WTC11 (cell line): ENCODE measurements around the gene JRKL. TPM values are rescaled to one million over a fixed set of nuclear protein-coding genes. Genes with fewer than 3 reads are reported as not detected.

Source experiments
- ATAC-seq: fragments of 200-7000 bp; cut with Tn5 transposase; 2 replicates; pipeline ENCODE4 v1.10.0; 2021; ENCODE audit warnings: mild to moderate bottlenecking, moderate library complexity
- CTCF ChIA-PET: fragments of 300-600 bp; sonication (Branson Sonifier 250); formaldehyde crosslinking; loops from one replicate; lab custom pipeline; 2021; ENCODE audit warnings: antibody characterized with exemption; lab: Charles Lee
- POLR2A ChIA-PET: fragments of 350-600 bp; sonication (Branson Sonifier 250); formaldehyde crosslinking; loops from one replicate; lab custom pipeline; 2021; ENCODE audit warnings: antibody characterized with exemption; lab: Charles Lee
- DNase-seq: peaks from one replicate; pipeline ENCODE4 v3.0.0; 2021; ENCODE audit warnings: low spot score
- H3K27ac Mint-ChIP-seq: 2 replicates; pipeline ENCODE4 v1.8.0; 2021; ENCODE audit warnings: mixed read lengths
- H3K27me3 Mint-ChIP-seq: 2 replicates; pipeline ENCODE4 v1.8.0; 2021; ENCODE audit warnings: low read depth, mild to moderate bottlenecking, moderate library complexity, mixed read lengths
- H3K36me3 Mint-ChIP-seq: 2 replicates; pipeline ENCODE4 v1.8.0; 2021; ENCODE audit warnings: mixed read lengths
- H3K4me1 Mint-ChIP-seq: 2 replicates; pipeline ENCODE4 v1.8.0; 2022; ENCODE audit warnings: mixed read lengths
- H3K4me3 Mint-ChIP-seq: 2 replicates; pipeline ENCODE4 v1.8.0; 2021; ENCODE audit warnings: mild to moderate bottlenecking, moderate library complexity, mixed read lengths
- H3K9me3 Mint-ChIP-seq: 2 replicates; pipeline ENCODE4 v1.8.0; 2021; ENCODE audit warnings: mixed read lengths
- ATF1 ChIP-seq: sonication (generic); formaldehyde crosslinking; IDR thresholded peaks from 2 replicates; pipeline ENCODE4 v1.8.1; 2023; ENCODE audit warnings: mild to moderate bottlenecking, moderate library complexity, missing genetic modification reagents
- CREM ChIP-seq: sonication (generic); formaldehyde crosslinking; IDR thresholded peaks from 2 replicates; pipeline ENCODE4 v1.8.1; 2022; ENCODE audit warnings: mild to moderate bottlenecking, missing genetic modification reagents, moderate library complexity
- ELF4 ChIP-seq: sonication (generic); formaldehyde crosslinking; IDR thresholded peaks from 2 replicates; pipeline ENCODE4 v1.8.1; 2022; ENCODE audit warnings: low read depth, mild to moderate bottlenecking, moderate library complexity, missing genetic modification reagents
- HMGA2 ChIP-seq: fragments of 250-450 bp; sonication (Bioruptor Pico); IDR thresholded peaks from 2 replicates; pipeline ENCODE4 v1.4.0; 2021; ENCODE audit warnings: mild to moderate bottlenecking, moderate library complexity
- RELA ChIP-seq: sonication (generic); formaldehyde crosslinking; IDR thresholded peaks from 2 replicates; pipeline ENCODE4 v1.8.1; 2022; ENCODE audit warnings: missing genetic modification reagents, mild to moderate bottlenecking, borderline replicate concordance
- TEAD4 ChIP-seq: sonication (generic); formaldehyde crosslinking; IDR thresholded peaks from 2 replicates; pipeline ENCODE4 v1.8.0; 2022; ENCODE audit warnings: mild to moderate bottlenecking, missing genetic modification reagents
- ZNF396 ChIP-seq: fragments of 250-450 bp; sonication (Bioruptor Pico); IDR thresholded peaks from 2 replicates; pipeline ENCODE4 v1.8.0; 2021; ENCODE audit warnings: mild to moderate bottlenecking, moderate library complexity, borderline replicate concordance
- ZNF416 ChIP-seq: fragments of 250-450 bp; sonication (Bioruptor Pico); IDR thresholded peaks from 2 replicates; pipeline ENCODE4 v1.9.0; 2021; ENCODE audit warnings: mild to moderate bottlenecking, inconsistent platforms
- ZNF671 ChIP-seq: fragments of 250-450 bp; sonication (Bioruptor Pico); IDR thresholded peaks from 2 replicates; pipeline ENCODE4 v1.8.0; 2021; ENCODE audit warnings: mild to moderate bottlenecking
- total RNA-seq: library from RNA; stranded (reverse); gene quantifications from 3 replicates; pipeline ENCODE4 v1.2.3, GENCODE V29; 2021
- TF ChIP-seq, protein P1 (sequence below): sonication (generic); formaldehyde crosslinking; conservative IDR thresholded peaks from 2 replicates; pipeline ENCODE4 v1.8.1; 2022; ENCODE audit warnings: mild to moderate bottlenecking, missing genetic modification reagents
- TF ChIP-seq, protein P2 (sequence below): fragments of 250-450 bp; sonication (Bioruptor Pico); IDR thresholded peaks from 2 replicates; pipeline ENCODE4 v1.8.0; 2021; ENCODE audit warnings: mild to moderate bottlenecking
- TF ChIP-seq, protein P3 (sequence below): fragments of 250-450 bp; sonication (Bioruptor Pico); IDR thresholded peaks from 2 replicates; pipeline ENCODE4 v2.1.2; 2022; ENCODE audit warnings: mild to moderate bottlenecking, moderate library complexity
- TF ChIP-seq, protein P4 (sequence below): fragments of 250-450 bp; sonication (Bioruptor Pico); conservative IDR thresholded peaks from 2 replicates; pipeline ENCODE4 v1.9.0; 2021; ENCODE audit warnings: mild to moderate bottlenecking
- TF ChIP-seq, protein P5 (sequence below): sonication (generic); formaldehyde crosslinking; IDR thresholded peaks from 2 replicates; pipeline ENCODE4 v1.8.1; 2023; ENCODE audit warnings: mild to moderate bottlenecking, moderate library complexity, missing genetic modification reagents
- TF ChIP-seq, protein P6 (sequence below): sonication (generic); formaldehyde crosslinking; conservative IDR thresholded peaks from 2 replicates; pipeline ENCODE4 v1.8.1; 2023; ENCODE audit warnings: mild to moderate bottlenecking, low read depth, missing genetic modification reagents, moderate library complexity
- TF ChIP-seq, protein P7 (sequence below): sonication (generic); formaldehyde crosslinking; IDR thresholded peaks from 2 replicates; pipeline ENCODE4 v1.8.1; 2023; ENCODE audit warnings: mild to moderate bottlenecking, missing genetic modification reagents, moderate library complexity

JRKL gene
- total RNA-seq, 1 experiment from 2014 or later = 6.1 TPM

DNA sequence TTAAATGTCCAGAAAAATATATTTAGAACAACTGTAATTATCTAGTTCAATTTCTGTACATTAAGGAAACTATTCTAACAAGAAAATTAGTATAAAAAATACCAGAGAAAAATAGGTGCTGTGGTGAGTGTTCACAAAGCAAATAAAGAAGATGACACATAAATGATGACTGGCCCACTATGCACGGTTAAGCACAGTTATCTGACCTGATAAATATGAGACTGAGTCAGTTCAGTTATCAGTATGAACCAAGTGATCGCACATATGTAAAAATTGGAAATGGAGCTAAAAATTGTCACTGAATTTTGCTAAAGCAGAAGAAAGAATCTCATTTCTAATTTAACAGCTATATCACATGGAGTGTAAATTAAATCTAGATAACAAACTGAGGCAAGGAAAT is 28.0 kb upstream of the JRKL start:
- DNase-seq (no peak), ATAC-seq (no peak)
- POLR2A ChIA-PET = no interaction called here
- no peak overlapping the region for H3K27ac Mint-ChIP-seq
- H3K27me3 Mint-ChIP-seq = no peaks in the 10 kb centered on the region
- no peaks in the 10 kb centered on the region; the same call in 1 of the 2 replicates for H3K36me3 Mint-ChIP-seq
- no peak overlapping the region for H3K4me3 Mint-ChIP-seq
- CTCF ChIA-PET = no interaction called here
- 0 out of 2 replicates have a peak, but pooled peaks cover 2% of the 10 kb centered on the region for H3K4me1 Mint-ChIP-seq
- TF ChIP-seq HMGA2 (CRISPR knock-in tag) (no peak), ZNF671 (CRISPR knock-in tag) (no peak)
- TF ChIP-seq, protein P1, sequence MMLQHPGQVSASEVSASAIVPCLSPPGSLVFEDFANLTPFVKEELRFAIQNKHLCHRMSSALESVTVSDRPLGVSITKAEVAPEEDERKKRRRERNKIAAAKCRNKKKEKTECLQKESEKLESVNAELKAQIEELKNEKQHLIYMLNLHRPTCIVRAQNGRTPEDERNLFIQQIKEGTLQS (CRISPR knock-in tag) = no peak
- H3K9me3 Mint-ChIP-seq = no peaks in the 10 kb centered on the region

DNA sequence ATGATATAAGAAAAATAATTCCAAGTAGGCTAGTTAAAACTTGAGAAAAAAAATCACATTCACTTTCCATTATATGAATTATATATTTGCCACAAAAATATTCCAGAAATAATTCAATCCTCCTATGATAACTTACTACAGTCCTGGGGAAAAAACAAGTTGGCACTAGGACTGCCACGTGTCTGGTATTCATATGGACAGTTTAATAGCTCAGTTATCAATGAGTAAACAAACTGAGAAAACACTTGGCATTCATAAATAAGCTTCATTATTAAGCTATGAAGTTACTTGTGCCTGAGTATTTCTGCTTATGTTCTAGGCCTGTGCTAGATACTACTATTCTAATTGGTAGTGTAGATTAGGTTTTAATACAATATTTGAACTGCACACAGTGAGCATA is 24.3 kb upstream of the JRKL start:
- Mint-ChIP-seq H3K27me3 (no peaks in the 10 kb centered on the region), H3K9me3 (peaks cover 11% of the 10 kb centered on the region), H3K4me3 (no peak overlapping the region), H3K36me3 (peaks cover 23% of the 10 kb centered on the region), H3K4me1 (no peaks in the 10 kb centered on the region), H3K27ac (no peak overlapping the region)
- no peak for DNase-seq
- ChIA-PET CTCF (interaction anchor here (0.9 kb wide), 1 partner anchor 22 kb away, joined by 3 read pairs; the partner anchor contains the start of gene MAML2), POLR2A (no interaction called here)
- TF ChIP-seq ZNF671 (CRISPR knock-in tag) = no peak
- TF ChIP-seq ATF1 (CRISPR knock-in tag) = no peak
- no peak for TF ChIP-seq ZNF396
- TF ChIP-seq, protein P2, sequence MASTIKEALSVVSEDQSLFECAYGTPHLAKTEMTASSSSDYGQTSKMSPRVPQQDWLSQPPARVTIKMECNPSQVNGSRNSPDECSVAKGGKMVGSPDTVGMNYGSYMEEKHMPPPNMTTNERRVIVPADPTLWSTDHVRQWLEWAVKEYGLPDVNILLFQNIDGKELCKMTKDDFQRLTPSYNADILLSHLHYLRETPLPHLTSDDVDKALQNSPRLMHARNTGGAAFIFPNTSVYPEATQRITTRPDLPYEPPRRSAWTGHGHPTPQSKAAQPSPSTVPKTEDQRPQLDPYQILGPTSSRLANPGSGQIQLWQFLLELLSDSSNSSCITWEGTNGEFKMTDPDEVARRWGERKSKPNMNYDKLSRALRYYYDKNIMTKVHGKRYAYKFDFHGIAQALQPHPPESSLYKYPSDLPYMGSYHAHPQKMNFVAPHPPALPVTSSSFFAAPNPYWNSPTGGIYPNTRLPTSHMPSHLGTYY = no peak
- TF ChIP-seq, protein P3, sequence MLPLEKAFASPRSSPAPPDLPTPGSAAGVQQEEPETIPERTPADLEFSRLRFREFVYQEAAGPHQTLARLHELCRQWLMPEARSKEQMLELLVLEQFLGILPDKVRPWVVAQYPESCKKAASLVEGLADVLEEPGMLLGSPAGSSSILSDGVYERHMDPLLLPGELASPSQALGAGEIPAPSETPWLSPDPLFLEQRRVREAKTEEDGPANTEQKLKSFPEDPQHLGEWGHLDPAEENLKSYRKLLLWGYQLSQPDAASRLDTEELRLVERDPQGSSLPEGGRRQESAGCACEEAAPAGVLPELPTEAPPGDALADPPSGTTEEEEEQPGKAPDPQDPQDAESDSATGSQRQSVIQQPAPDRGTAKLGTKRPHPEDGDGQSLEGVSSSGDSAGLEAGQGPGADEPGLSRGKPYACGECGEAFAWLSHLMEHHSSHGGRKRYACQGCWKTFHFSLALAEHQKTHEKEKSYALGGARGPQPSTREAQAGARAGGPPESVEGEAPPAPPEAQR (CRISPR knock-in tag) = no peak
- no peak for TF ChIP-seq CREM (CRISPR knock-in tag)
- TF ChIP-seq, protein P4, sequence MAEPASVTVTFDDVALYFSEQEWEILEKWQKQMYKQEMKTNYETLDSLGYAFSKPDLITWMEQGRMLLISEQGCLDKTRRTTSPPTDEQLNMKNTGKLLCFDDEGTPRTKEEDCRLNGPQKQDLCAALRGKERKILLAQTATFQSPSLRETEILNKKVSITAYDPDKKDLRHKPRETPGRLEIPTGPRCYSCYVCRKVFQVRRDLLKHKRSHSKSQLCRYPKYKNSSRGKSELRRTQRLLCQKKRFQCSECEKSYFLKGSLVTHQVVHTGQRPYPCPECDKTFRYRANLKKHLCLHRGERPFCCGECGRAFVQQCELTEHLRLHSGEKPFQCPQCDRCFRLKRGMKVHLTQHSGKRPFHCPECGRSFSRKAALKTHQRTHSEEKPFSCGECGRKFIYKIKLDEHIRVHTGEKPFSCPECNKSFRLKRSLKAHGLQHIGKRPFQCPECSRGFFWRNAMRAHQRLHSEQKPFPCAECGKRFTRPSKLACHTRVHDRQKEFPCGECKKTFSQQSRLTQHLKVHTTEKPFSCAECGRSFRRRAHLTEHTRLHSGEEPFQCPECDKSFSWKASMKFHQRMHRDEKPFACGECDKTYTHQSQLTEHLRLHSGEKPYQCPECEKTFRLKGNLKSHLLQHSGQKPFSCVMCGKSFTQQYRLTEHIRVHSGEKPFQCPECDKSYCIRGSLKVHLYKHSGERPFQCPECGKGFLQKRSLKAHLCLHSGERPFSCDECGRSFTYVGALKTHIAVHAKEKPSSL = no peak
- no peak for TF ChIP-seq TEAD4 (CRISPR knock-in tag)
- TF ChIP-seq, protein P5, sequence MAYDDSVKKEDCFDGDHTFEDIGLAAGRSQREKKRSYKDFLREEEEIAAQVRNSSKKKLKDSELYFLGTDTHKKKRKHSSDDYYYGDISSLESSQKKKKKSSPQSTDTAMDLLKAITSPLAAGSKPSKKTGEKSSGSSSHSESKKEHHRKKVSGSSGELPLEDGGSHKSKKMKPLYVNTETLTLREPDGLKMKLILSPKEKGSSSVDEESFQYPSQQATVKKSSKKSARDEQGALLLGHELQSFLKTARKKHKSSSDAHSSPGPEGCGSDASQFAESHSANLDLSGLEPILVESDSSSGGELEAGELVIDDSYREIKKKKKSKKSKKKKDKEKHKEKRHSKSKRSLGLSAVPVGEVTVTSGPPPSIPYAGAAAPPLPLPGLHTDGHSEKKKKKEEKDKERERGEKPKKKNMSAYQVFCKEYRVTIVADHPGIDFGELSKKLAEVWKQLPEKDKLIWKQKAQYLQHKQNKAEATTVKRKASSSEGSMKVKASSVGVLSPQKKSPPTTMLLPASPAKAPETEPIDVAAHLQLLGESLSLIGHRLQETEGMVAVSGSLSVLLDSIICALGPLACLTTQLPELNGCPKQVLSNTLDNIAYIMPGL (CRISPR knock-in tag) = no peak
- TF ChIP-seq ZNF416 = no peak
- TF ChIP-seq, protein P1 (CRISPR knock-in tag) = no peak
- TF ChIP-seq, protein P6, sequence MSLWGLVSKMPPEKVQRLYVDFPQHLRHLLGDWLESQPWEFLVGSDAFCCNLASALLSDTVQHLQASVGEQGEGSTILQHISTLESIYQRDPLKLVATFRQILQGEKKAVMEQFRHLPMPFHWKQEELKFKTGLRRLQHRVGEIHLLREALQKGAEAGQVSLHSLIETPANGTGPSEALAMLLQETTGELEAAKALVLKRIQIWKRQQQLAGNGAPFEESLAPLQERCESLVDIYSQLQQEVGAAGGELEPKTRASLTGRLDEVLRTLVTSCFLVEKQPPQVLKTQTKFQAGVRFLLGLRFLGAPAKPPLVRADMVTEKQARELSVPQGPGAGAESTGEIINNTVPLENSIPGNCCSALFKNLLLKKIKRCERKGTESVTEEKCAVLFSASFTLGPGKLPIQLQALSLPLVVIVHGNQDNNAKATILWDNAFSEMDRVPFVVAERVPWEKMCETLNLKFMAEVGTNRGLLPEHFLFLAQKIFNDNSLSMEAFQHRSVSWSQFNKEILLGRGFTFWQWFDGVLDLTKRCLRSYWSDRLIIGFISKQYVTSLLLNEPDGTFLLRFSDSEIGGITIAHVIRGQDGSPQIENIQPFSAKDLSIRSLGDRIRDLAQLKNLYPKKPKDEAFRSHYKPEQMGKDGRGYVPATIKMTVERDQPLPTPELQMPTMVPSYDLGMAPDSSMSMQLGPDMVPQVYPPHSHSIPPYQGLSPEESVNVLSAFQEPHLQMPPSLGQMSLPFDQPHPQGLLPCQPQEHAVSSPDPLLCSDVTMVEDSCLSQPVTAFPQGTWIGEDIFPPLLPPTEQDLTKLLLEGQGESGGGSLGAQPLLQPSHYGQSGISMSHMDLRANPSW = no peak
- no peak for TF ChIP-seq ELF4 (CRISPR knock-in tag)
- TF ChIP-seq, protein P7, sequence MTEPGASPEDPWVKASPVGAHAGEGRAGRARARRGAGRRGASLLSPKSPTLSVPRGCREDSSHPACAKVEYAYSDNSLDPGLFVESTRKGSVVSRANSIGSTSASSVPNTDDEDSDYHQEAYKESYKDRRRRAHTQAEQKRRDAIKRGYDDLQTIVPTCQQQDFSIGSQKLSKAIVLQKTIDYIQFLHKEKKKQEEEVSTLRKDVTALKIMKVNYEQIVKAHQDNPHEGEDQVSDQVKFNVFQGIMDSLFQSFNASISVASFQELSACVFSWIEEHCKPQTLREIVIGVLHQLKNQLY (CRISPR knock-in tag) = no peak
- TF ChIP-seq RELA (CRISPR knock-in tag) = no peak
- no peak for ATAC-seq
